Spleen (tissue), 7 donors: ENCODE results near the gene GRID2.

Experiments used
- CTCF ChIP-seq, 11 experiments: fragments of 200-600 bp in 7 of 11; fragments of 450-650 bp in 4 of 11; sonication (generic) in 4 of 11; IDR thresholded peaks in 8 of 11; conservative IDR thresholded peaks in 3 of 11; 1 replicate in 7 of 11; 2 replicates in 4 of 11; pipeline versions ENCODE4 v1.4.0 to v1.8.0; 2016 to 2021; ENCODE audit warnings: antibody characterized with exemption in 11 of 11, inconsistent platforms in 4 of 11, mild to moderate bottlenecking in 1 of 11
- POLR2A ChIP-seq, 3 donors: fragments of 450-650 bp; IDR thresholded peaks; one replicate each; pipeline ENCODE4 v1.5.1; 2017; ENCODE audit warnings: antibody characterized with exemption in 3 of 3, mild to moderate bottlenecking in 1 of 3
- donor health status: DM: no; HTN: no; CAD: no; lungs with moderate emphysema.
- donor health status: DM: no; HTN: no; CAD: no.
- donor health status: DM: no; HTN: no; CAD: no.

GRCh38 chr4:93319041-93319440 is 1015.3 kb downstream of the GRID2 start:
- TF ChIP-seq POLR2A (IDR thresholded peaks at IDR 0.05) (no peak), CTCF (IDR thresholded peaks at IDR 0.05 in 8 of 11, conservative IDR thresholded peaks at IDR 0.05 in 3 of 11) (no peak)
